Endothelial cell of umbilical vein (primary cell): Measurements from ENCODE around the gene ZNF618. TPM values are rescaled to one million over a fixed set of nuclear protein-coding genes. Genes with fewer than 3 reads are reported as not detected.

Source experiments
- BruUV-seq: library from RNA; stranded (reverse); fragments of 400-500 nt; replicated peaks from 2 replicates; lab custom pipeline; 2021; lab: Mats Ljungman, UMichigan
- CTCF ChIA-PET: fragments of 300-600, 350-600 bp; sonication (Branson Sonifier 250); formaldehyde crosslinking; loops from one replicate; lab custom pipeline; 2021; ENCODE audit warnings: antibody characterized with exemption, inconsistent platforms; lab: Charles Lee
- POLR2A ChIA-PET: fragments of 300-600, 350-600 bp; sonication (Branson Sonifier 250); formaldehyde crosslinking; loops from one replicate; lab custom pipeline; 2021; ENCODE audit warnings: antibody characterized with exemption, inconsistent platforms; lab: Charles Lee
- DNase-seq: peaks from one replicate; pipeline ENCODE4 v3.0.0-alpha.2; 2011; ENCODE audit warnings: low read depth, low spot score
- FAIRE-seq: peaks from 2 replicates; lab custom pipeline; 2011; peaks lifted over from hg19 to GRCh38; lab: Jason Lieb, UNC
- H2AFZ ChIP-seq: 2 replicates; pipeline ENCODE4 v1.6.0; 2012; ENCODE audit warnings: low read depth, low read length, control low read depth, inconsistent platforms
- H3K27ac ChIP-seq: 2 replicates; pipeline ENCODE4 v1.5.1; 2011; ENCODE audit warnings: low read depth, mild to moderate bottlenecking, control low read depth, low read length, moderate library complexity; ENCODE audit not compliant: insufficient read depth
- H3K27me3 ChIP-seq, 2 experiments: 2 replicates each; pipeline versions ENCODE4 v1.6.0 to v1.6.1; 2011; ENCODE audit warnings: low read length in 2 of 2, mixed read lengths in 1 of 2; ENCODE audit not compliant: control insufficient read depth in 2 of 2, insufficient read depth in 2 of 2
- H3K36me3 ChIP-seq, 2 experiments: 2 replicates in 1 of 2; 3 replicates in 1 of 2; pipeline ENCODE4 v1.5.1; 2011; ENCODE audit warnings: low read length in 2 of 2, mild to moderate bottlenecking in 1 of 2, moderate library complexity in 1 of 2; ENCODE audit not compliant: control insufficient read depth in 2 of 2, insufficient read depth in 2 of 2; ENCODE audit errors: extremely low read depth in 1 of 2
- H3K4me1 ChIP-seq: 3 replicates; pipeline ENCODE4 v1.5.1; 2011; ENCODE audit warnings: mild to moderate bottlenecking, low read length; ENCODE audit not compliant: control insufficient read depth, insufficient read depth; ENCODE audit errors: extremely low read depth
- H3K4me2 ChIP-seq: 2 replicates; pipeline ENCODE4 v1.6.1; 2011; ENCODE audit warnings: low read length, control low read depth, mixed read lengths; ENCODE audit not compliant: insufficient read depth
- H3K4me3 ChIP-seq, 3 experiments: fragments of 200-600 bp in 1 of 3; sonication (generic), shearing (Covaris generic) in 1 of 3; replicated peaks in 1 of 3; 2 replicates each; pipeline ENCODE4 v1.5.1; 2011 to 2016; ENCODE audit warnings: control low read depth in 3 of 3, low read length in 3 of 3, mild to moderate bottlenecking in 2 of 3, inconsistent platforms in 1 of 3, low read depth in 1 of 3, moderate library complexity in 1 of 3; ENCODE audit not compliant: insufficient read depth in 1 of 3
- H3K79me2 ChIP-seq: 2 replicates; pipeline ENCODE4 v1.6.0; 2012; ENCODE audit warnings: low read length, inconsistent platforms; ENCODE audit not compliant: control insufficient read depth, insufficient read depth
- H3K9ac ChIP-seq: replicated peaks from 2 replicates; pipeline ENCODE3; 2011; ENCODE audit warnings: low read length, control low read depth; ENCODE audit not compliant: insufficient read depth; ENCODE audit errors: extremely low read depth
- H3K9me1 ChIP-seq: replicated peaks from 3 replicates; pipeline ENCODE4 v1.6.0; 2011; ENCODE audit warnings: mild to moderate bottlenecking, low read length; ENCODE audit not compliant: control insufficient read depth, insufficient read depth; ENCODE audit errors: extremely low read depth
- H3K9me3 ChIP-seq: replicated peaks from 2 replicates; pipeline ENCODE4 v1.5.1; 2012; ENCODE audit warnings: low read length, inconsistent platforms; ENCODE audit not compliant: control insufficient read depth, insufficient read depth
- H4K20me1 ChIP-seq: replicated peaks from 2 replicates; pipeline ENCODE3; 2011; ENCODE audit warnings: mild to moderate bottlenecking, low read length; ENCODE audit not compliant: control insufficient read depth, insufficient read depth; ENCODE audit errors: extremely low read depth
- EZH2 ChIP-seq: IDR thresholded peaks from 2 replicates; pipeline ENCODE4 v1.6.1; 2012; ENCODE audit warnings: borderline replicate concordance, low read depth, mild to moderate bottlenecking, moderate library complexity, low read length, inconsistent platforms; ENCODE audit not compliant: severe bottlenecking
- FOS ChIP-seq: IDR thresholded peaks from 2 replicates; pipeline ENCODE4 v1.6.1; 2011; ENCODE audit warnings: mild to moderate bottlenecking, low read length, moderate library complexity, borderline replicate concordance; ENCODE audit not compliant: insufficient read depth
- GATA2 ChIP-seq: IDR thresholded peaks from 2 replicates; pipeline ENCODE4 v1.7.0; 2011; ENCODE audit warnings: low read depth, mild to moderate bottlenecking, moderate library complexity, mixed read lengths, low read length; ENCODE audit not compliant: insufficient read length, insufficient read depth
- JUN ChIP-seq: IDR thresholded peaks from 2 replicates; pipeline ENCODE4 v1.6.1; 2011; ENCODE audit warnings: borderline replicate concordance, low read depth; ENCODE audit not compliant: insufficient read length, insufficient read depth
- MYC ChIP-seq: IDR thresholded peaks from one replicate; pipeline ENCODE4 v1.6.1; 2011; ENCODE audit warnings: mild to moderate bottlenecking, low read depth, low read length
- POLR2A ChIP-seq: IDR thresholded peaks from 2 replicates; pipeline ENCODE4 v1.6.1; 2012; ENCODE audit warnings: low read depth, mild to moderate bottlenecking, control low read depth, low read length
- POLR2AphosphoS5 ChIP-seq: IDR thresholded peaks from 2 replicates; pipeline ENCODE4 v1.6.1; 2012; ENCODE audit warnings: low read depth, mild to moderate bottlenecking, control low read depth, low read length, moderate library complexity; ENCODE audit not compliant: insufficient read depth
- dilution Hi-C: fragments of 300-500 bp; cut with MboI; formaldehyde crosslinking; loops from one replicate; pipeline ENCODE4 v1.15.0; 2019; ENCODE audit warnings: low sequenced_read_pairs; ENCODE audit not compliant: extremely low pct_ligation_motif_present
- intact Hi-C: fragments of 100-400 bp; cut with micrococcal nuclease; formaldehyde crosslinking; loops from one replicate; pipeline ENCODE4 v1.10.0; 2022
- polyA plus RNA-seq, 4 experiments: library from polyadenylated mRNA; depleted of rRNA in 3 of 4; stranded (reverse) in 3 of 4; unstranded in 1 of 4; fragments of >200 nt; gene quantifications; 2 replicates each; pipeline versions ENCODE4 v1.2.1 to v1.2.3, GENCODE V29; 2011 to 2012; ENCODE audit warnings: missing spikeins in 1 of 4
- total RNA-seq: library from RNA; stranded (reverse); gene quantifications from 2 replicates; pipeline ENCODE4 v1.2.3, GENCODE V29; 2021
- TF ChIP-seq, protein P1 (sequence below), 2 donors: IDR thresholded peaks; 1 replicate in 1 of 2; 2 replicates in 1 of 2; pipeline ENCODE4 v1.5.1; 2011; ENCODE audit warnings: low read length in 2 of 2, mild to moderate bottlenecking in 2 of 2, moderate library complexity in 2 of 2, control low read depth in 1 of 2, inconsistent platforms in 1 of 2, low read depth in 1 of 2; ENCODE audit not compliant: insufficient read depth in 1 of 2; ENCODE audit errors: extremely low read depth in 1 of 2
- TF ChIP-seq, protein P2 (sequence below): IDR thresholded peaks from 2 replicates; pipeline ENCODE4 v1.6.1; 2011; ENCODE audit not compliant: insufficient read depth, insufficient read length

The ZNF618 gene
- total and polyA plus RNA-seq, 2 donors (not counting 3 experiments of a cell fraction or from before 2014, with no cell fraction given): 22.6 to 80.3 TPM

DNA sequence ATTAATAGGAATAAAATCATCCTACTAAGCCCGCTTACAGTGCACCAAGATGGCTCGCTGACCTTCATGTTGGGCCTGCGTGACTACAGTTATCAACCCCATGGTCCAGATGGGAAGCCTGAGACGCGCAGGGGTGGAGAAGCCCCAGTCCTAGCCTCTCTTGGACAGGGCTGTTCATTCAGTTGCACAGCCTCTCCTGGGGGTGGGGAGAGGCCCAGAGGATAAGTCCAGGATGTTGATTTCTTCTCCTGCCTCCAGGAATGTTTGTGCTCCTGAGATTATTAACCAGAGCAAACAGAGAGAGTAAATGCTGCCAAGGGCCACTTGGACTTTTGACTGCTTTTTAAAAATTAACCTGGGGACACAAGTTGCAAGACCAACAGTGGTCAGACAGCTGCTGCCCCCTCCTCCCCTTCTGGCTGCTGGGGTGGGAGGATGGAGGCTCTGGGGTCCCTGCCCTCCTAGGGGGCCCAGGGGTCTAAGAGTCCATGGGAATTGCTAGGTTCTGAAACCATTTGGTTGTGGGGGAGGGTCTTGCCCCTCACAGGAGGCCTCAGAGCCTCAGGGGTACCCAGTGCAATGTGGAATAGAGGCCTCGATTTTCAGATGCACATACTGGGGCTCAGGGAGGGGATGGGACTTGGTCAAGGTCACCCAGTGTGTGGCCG is 204.8 kb downstream of the ZNF618 start:
- dilution Hi-C loops: loop anchor here (25.0 kb wide), 1 partner anchor 206 kb away; no protein-coding TSS in a partner anchor

DNA sequence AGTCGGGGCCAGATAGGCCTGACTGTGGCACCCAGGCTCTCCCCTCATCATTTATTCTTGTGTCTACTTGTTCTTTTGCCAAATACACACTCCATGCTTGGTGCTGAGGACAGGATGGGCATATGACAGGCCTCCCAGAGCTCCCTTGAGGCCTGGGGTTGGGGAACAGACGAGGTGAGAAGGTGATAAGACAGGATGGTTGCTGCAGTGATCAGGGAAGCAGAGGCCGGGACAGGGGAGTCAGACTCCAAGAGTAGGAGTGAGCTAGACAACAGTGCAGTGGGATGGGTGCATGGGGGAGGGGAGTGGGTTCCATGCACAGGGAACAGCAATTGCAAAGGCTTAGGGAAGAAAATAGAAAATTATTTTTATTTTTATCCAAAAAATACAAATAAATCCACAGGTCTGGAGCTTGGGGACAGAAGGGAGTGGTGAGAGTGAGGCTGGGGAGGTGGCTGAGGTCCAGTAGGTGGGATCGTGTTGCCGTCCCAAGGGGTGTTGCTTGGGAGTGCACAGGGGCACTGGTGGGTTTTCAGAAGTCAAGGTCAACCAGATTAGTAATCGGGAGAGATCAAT is 205.4 kb downstream of the ZNF618 start:
- POLR2A ChIA-PET: no interaction called here
- Histone ChIP-seq H3K4me1 (no peaks in the 10 kb centered on the region), H3K79me2 (no peaks in the 10 kb centered on the region), H4K20me1 (no peaks in the 10 kb centered on the region), H3K27me3 (peaks cover 5 to 11% of the 10 kb centered on the region in 2 experiments), H3K9ac (no peak overlapping the region), H3K4me3 (no peak overlapping the region), H3K27ac (no peak overlapping the region), H2AFZ (no peak overlapping the region), H3K9me1 (no peaks in the 10 kb centered on the region), H3K9me3 (no peaks in the 10 kb centered on the region), H3K36me3 (no peaks in the 10 kb centered on the region), H3K4me2 (no peak overlapping the region)
- no peak for FAIRE-seq
- intact Hi-C loops: loop anchor here (1.0 to 2.0 kb wide), 7 partner anchors 27 to 344 kb away; partner anchors contain the start of gene COL27A1
- DNase-seq: no peak
- dilution Hi-C loops: loop anchor here (25.0 kb wide), 1 partner anchor 206 kb away; no protein-coding TSS in a partner anchor
- TF ChIP-seq POLR2A (no peak), FOS (no peak), POLR2AphosphoS5 (no peak), MYC (no peak), JUN (no peak), EZH2 (no peak)
- TF ChIP-seq, protein P1, sequence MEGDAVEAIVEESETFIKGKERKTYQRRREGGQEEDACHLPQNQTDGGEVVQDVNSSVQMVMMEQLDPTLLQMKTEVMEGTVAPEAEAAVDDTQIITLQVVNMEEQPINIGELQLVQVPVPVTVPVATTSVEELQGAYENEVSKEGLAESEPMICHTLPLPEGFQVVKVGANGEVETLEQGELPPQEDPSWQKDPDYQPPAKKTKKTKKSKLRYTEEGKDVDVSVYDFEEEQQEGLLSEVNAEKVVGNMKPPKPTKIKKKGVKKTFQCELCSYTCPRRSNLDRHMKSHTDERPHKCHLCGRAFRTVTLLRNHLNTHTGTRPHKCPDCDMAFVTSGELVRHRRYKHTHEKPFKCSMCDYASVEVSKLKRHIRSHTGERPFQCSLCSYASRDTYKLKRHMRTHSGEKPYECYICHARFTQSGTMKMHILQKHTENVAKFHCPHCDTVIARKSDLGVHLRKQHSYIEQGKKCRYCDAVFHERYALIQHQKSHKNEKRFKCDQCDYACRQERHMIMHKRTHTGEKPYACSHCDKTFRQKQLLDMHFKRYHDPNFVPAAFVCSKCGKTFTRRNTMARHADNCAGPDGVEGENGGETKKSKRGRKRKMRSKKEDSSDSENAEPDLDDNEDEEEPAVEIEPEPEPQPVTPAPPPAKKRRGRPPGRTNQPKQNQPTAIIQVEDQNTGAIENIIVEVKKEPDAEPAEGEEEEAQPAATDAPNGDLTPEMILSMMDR (IDR thresholded peaks at IDR 0.05; ENCODE audit: extremely low read depth in 1 of 2, insufficient read depth in 1 of 2, low read depth in 1 of 2, low read length in 2 of 2): no peak
- TF ChIP-seq, protein P2, sequence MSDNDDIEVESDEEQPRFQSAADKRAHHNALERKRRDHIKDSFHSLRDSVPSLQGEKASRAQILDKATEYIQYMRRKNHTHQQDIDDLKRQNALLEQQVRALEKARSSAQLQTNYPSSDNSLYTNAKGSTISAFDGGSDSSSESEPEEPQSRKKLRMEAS: no peak
- BruUV-seq: no TSS peak
- CTCF ChIA-PET: interaction anchor here (1.3 to 6.1 kb wide), 15 partner anchors 10 to 292 kb away, joined by 3 to 195 read pairs (median 11); no protein-coding TSS in a partner anchor

More for the DNA sequence above, 204.8 kb downstream of the ZNF618 start:
- Histone ChIP-seq H2AFZ (no peak overlapping the region), H3K4me2 (no peak overlapping the region), H3K79me2 (no peaks in the 10 kb centered on the region), H3K27ac (no peak overlapping the region), H3K4me3 (no peak overlapping the region), H3K9ac (no peak overlapping the region), H3K27me3 (peaks cover 9% of the 10 kb centered on the region in 2 experiments), H3K4me1 (no peaks in the 10 kb centered on the region), H3K9me1 (no peaks in the 10 kb centered on the region), H3K9me3 (no peaks in the 10 kb centered on the region), H4K20me1 (no peaks in the 10 kb centered on the region), H3K36me3 (no peaks in the 10 kb centered on the region)
- TF ChIP-seq GATA2: no peak
- ChIA-PET POLR2A (no interaction called here), CTCF (interaction anchor here (1.0 to 6.1 kb wide), 6 partner anchors 13 to 210 kb away, joined by 3 to 195 read pairs (median 44); no protein-coding TSS in a partner anchor)
- DNase-seq: no peak
- FAIRE-seq: no peak
- BruUV-seq: no TSS peak
- intact Hi-C loops: no loop called here
